ENCODE data around the gene TSPAN9. TPM values are rescaled to one million over a fixed set of nuclear protein-coding genes. Genes with fewer than 3 reads are reported as not detected.

Gene TSPAN9
- total RNA-seq, 1 experiment from 2014 or later = 7.7 TPM

GRCh38 chr12:3257411-3257810 lies 180.2 kb downstream of the TSPAN9 start:
- DNase-seq (ENCODE audit: low read depth, low spot score) = no peak
- ChIA-PET CTCF (no interaction called here), POLR2A (no interaction called here)
- intact Hi-C loops (cut with micrococcal nuclease; ENCODE audit: unreplicated experiment) (no loop called here), in situ Hi-C loops (cut with HindIII; ENCODE audit: low pct_unique_long_range_greater_than_20kb, low sequenced_read_pairs) (no loop called here)
- no peak overlapping the region for H3K4me3 ChIP-seq (ENCODE audit: low read depth in 2 of 2, low read length in 2 of 2)
- no TSS peak for BruUV-seq (replicated peaks)
- no peak for TF ChIP-seq CTCF (IDR thresholded peaks at IDR 0.05)
- no peak for TF ChIP-seq TCF7L2 (IDR thresholded peaks at IDR 0.05; ENCODE audit: low read depth, low read length)
- TF ChIP-seq SIN3A (IDR thresholded peaks at IDR 0.05; ENCODE audit: borderline replicate concordance, insufficient read depth, low read depth, low read length) = no peak
- TF ChIP-seq POLR2AphosphoS5 (IDR thresholded peaks at IDR 0.05; ENCODE audit: low read depth, low read length) = no peak
- TF ChIP-seq REST (IDR thresholded peaks at IDR 0.05; ENCODE audit: insufficient read depth in 1 of 2, low read depth in 2 of 2, low read length in 1 of 2) = no peak
- no peak for ATAC-seq
- no peaks in the 10 kb centered on the region for H3K4me1 ChIP-seq (ENCODE audit: control insufficient read depth, insufficient read depth, low read length)
- H3K27me3 ChIP-seq (ENCODE audit: control insufficient read depth, insufficient read depth, low read length) = no peaks in the 10 kb centered on the region
- H3K9me3 ChIP-seq (ENCODE audit: control insufficient read depth, insufficient read depth, low read depth, low read length) = no peaks in the 10 kb centered on the region
- no peaks in the 10 kb centered on the region for H3K36me3 ChIP-seq (ENCODE audit: control insufficient read depth, insufficient read depth, low read length)
- no peak overlapping the region for H3K27ac ChIP-seq (ENCODE audit: low read length)

GRCh38 chr12:3259973-3260372 lies 182.8 kb downstream of the TSPAN9 start:
- ATAC-seq (no peak), DNase-seq (ENCODE audit: low read depth, low spot score) (no peak)
- in situ Hi-C loops (cut with HindIII; ENCODE audit: low pct_unique_long_range_greater_than_20kb, low sequenced_read_pairs) = no loop called here
- no peak overlapping the region for H3K27ac ChIP-seq (ENCODE audit: low read length)
- H3K36me3 ChIP-seq (ENCODE audit: control insufficient read depth, insufficient read depth, low read length) = no peaks in the 10 kb centered on the region
- BruUV-seq (replicated peaks) = no TSS peak
- no peaks in the 10 kb centered on the region for H3K4me1 ChIP-seq (ENCODE audit: control insufficient read depth, insufficient read depth, low read length)
- no peak overlapping the region for H3K4me3 ChIP-seq (ENCODE audit: low read depth in 2 of 2, low read length in 2 of 2)
- POLR2A ChIA-PET = no interaction called here
- no peaks in the 10 kb centered on the region for H3K9me3 ChIP-seq (ENCODE audit: control insufficient read depth, insufficient read depth, low read depth, low read length)
- TF ChIP-seq POLR2AphosphoS5 (IDR thresholded peaks at IDR 0.05; ENCODE audit: low read depth, low read length) (no peak), REST (IDR thresholded peaks at IDR 0.05; ENCODE audit: insufficient read depth in 1 of 2, low read depth in 2 of 2, low read length in 1 of 2) (no peak), SIN3A (IDR thresholded peaks at IDR 0.05; ENCODE audit: borderline replicate concordance, insufficient read depth, low read depth, low read length) (no peak), CTCF (IDR thresholded peaks at IDR 0.05) (no peak), TCF7L2 (IDR thresholded peaks at IDR 0.05; ENCODE audit: low read depth, low read length) (no peak)
- intact Hi-C loops (cut with micrococcal nuclease; ENCODE audit: unreplicated experiment) = no loop called here
- CTCF ChIA-PET = no interaction called here
- no peaks in the 10 kb centered on the region for H3K27me3 ChIP-seq (ENCODE audit: control insufficient read depth, insufficient read depth, low read length)
